Islet of Langerhans (tissue), 1 donor: ENCODE measurements around the gene POP5.
"Not testable (repeated sequence)": the region's sequence is repeated elsewhere in the genome, so short reads cannot be mapped to it uniquely, and the experiment has no call there.

Source experiments
- FAIRE-seq: peaks from one replicate; lab custom pipeline; 2011; peaks lifted over from hg19 to GRCh38; lab: Jason Lieb, UNC

POP5 gene

DNA sequence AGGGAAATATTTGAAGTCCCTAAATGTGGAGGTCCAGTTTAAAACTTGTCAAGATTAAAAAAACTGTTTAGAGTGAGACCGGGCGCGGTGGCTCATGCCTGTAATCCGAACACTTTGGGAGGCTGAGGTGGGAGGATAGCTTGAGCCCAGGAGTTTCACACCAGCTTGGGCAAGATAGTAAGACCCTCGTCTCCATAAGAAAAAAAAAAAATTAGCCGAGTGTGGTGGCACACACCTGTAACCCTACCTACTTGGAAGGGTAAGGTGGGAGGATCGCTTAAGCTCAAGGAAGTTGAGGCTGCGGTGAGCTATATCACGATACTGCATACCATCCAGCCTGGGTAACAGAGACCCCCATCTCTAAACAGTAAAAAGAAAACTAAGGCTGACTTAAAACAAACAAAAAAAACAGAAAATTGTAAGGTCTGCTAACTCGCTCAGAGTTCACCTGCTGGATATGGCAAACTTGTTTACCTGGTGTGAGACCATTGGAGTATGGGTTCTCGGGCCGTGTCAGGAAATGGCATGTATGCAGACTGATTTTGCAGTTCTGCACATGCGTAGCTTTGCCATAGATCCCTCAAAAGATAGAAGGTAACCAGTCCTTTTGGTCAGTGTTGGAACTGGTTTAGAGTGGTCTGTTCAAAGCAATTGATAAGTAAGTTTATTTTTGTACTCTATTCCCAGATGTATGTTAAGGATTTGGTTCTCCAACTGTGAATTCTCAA is 45.0 kb downstream of the POP5 start:
- FAIRE-seq = no peak

DNA sequence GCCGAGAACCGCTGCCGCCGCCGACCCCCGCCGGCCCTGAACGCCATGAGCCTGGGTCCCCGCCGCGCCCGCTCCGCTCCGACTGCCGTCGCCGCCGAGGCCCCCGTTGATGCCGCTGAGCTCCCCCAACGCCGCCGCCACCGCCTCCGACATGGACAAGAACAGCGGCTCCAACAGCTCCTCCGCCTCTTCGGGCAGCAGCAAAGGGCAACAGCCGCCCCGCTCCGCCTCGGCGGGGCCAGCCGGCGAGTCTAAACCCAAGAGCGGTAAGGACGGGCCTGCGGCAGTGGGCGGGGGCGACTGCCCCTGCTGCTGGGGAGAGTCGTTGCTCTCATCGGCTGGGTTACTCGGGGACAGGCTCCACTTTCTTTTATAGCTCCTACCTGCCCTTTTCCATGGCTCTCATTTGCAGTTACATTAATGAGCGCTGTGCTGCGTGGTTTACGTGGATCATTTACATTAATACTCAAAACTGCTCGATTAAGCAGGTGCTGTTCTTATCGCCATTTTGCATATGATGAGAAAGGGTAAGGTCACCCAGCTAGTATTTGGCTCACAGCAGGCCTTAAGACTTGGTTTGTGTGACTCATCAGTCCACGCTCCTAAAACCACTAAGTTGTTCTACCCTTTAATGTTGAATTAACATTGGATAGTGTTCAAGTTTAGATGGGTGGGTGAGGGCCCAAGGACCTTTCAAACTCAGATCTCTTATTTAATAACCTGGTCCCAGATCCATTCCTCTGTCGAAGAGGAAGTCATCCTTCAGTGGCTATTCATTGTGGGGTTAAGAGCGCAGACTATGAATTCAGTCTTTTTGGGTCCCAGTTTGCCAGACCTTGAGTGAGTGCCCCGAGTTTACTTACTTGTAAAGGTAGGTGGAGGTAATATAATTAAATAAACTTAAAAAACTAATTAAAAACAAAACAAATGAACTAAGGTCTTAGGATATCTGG is 46.2 kb downstream of the POP5 start:
- FAIRE-seq = no peak

DNA sequence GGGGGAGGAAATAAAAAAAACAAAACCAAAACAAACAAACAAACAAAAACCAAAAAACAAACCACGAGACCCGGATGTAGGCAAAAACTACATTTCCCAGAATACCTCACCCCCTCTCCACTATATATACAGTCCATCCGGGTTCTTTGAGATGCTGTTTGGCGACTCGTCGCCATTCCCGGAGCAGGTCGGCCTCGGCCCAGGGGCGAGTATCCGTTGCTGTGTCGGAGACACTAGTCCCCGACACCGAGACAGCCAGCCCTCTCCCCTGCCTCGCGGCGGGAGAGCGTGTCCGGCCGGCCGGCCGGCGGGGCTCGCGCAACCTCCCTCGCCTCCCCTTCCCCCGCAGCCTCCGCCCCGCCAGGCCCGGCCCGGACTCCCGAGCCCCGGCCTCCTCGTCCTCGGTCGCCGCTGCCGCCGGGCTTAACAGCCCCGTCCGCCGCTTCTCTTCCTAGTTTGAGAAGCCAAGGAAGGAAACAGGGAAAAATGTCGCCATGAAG is 46.9 kb downstream of the POP5 start, which contains the start of gene RNF10:
TSS of gene RNF10 (plus strand) at position 154 of the 500 bp plus-strand sequence. CDS start 456 bp downstream, outside the sequence.
- FAIRE-seq = peak; percentile 77

DNA sequence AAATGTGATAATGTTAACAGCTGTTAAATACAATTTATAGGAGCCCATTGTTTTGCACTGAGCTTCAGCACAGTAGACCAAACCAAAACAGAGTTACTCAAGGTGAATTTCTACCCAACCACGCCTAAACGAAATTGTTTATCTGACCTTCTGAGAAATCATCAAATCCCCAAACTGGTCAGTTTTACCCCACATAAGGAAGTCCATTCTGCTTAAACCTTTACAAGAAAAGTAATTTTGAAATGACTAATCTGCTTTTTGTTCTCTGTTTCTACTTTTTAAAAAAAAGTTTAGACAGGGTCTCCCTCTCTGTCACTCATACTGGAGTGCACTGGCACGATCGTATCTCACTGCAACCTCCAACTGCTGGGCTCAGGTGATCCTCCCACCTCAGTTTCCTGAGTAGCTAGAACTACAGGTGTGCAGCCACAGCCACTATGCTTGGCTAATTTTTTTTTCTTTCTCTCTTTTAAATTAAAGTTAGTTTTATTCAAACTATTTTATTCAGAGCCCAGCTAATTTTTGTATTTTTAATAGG is 48.4 kb downstream of the POP5 start:
- no peak for FAIRE-seq

DNA sequence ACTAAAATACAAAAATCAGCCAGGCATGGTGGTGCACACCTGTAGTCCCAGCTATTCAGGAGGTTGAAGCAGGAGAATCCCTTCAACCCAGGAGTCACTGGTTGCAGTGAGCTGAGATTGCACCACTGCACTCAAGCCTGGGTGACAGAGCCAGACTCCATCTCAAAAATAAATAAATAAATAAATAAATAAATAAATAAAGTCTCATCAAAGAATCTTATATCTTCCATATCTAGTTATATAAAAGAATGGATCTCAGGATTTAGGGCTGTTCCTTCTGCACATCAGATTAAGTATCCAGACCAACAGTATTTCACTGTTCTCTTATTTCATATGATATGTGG is 50.8 kb downstream of the POP5 start:
- not testable (repeated sequence) for FAIRE-seq

DNA sequence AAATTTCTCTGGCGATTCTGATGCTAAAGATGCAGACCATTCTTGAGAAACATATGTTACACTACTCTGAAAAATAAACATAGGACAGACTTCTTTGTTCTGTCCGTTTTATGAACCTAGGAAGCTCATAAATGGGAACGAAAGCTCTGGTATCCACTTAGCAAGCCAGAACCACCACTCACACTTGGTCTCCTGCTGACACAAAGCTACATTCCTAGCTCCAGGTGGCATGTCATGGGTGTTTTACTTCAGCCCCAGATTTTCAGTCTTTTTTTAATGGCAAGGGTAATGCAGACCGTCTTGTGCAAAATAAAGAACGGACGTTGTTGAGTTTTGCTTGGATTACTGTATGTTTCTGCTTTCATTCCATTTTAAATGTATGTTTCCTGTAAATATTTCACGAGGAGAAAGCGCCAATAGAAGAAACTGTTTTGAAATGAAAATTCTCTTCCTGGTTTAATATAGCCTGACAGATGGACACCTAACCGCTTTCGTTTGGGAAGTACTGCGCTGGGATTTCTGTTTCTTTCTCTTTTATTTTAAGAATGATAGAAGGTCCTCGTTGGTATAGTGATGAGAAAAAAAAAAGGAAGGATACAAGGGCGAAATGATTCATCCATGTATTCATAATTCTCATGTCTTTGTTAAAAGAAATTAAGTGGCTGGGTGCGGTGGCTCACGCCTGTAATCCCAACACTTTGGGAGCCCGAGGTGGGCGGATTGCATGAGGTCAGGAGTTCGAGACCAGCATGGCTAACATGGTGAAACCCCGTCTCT is 51.4 kb downstream of the POP5 start:
- no peak for FAIRE-seq

DNA sequence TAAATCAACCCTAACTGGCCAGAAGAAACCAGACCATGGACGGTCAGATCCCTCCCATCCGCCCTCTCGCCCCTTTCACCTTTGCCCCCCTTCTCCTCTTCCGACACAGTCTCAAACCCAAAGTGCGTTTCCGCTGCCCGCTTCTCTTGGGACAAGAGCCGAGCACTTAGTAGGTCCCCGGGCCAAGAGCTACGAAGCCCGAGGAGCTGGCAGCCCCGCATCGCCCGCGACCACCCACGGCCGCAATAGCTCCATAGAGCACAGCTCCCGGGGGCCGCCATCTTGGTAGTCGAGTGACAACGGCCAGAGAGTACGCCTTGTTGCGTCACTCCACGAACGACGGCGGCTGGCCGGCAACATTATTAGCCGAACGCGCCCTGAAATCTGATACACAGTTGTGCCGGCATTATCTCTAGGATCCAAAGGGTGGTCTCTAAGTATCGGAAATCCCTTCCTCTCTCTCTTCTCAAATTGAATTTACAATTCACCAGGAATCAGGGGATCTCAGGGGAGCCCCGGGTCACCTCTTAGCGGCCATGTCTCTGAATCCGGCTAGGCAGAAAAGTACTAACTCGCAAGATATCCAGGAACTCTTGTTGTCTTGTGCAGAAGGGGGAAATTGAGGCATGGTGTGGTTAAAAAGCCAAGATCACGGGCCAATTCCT is 52.2 kb downstream of the POP5 start, which contains the start of gene COQ5:
TSS of gene COQ5 (minus strand) at position 298 of the 665 bp plus-strand sequence. CDS start at position 281, 17 bp downstream.
- FAIRE-seq = no peak
